HG02798 (cell line): ENCODE measurements around the gene NT5DC4.

Experiments used
- ATAC-seq: cut with Tn5 transposase; IDR thresholded peaks from one replicate; pipeline ENCODE4 v1.9.1; 2021; ENCODE audit warnings: mild to moderate bottlenecking; ENCODE audit not compliant: unreplicated experiment, poor library complexity

Gene NT5DC4

DNA sequence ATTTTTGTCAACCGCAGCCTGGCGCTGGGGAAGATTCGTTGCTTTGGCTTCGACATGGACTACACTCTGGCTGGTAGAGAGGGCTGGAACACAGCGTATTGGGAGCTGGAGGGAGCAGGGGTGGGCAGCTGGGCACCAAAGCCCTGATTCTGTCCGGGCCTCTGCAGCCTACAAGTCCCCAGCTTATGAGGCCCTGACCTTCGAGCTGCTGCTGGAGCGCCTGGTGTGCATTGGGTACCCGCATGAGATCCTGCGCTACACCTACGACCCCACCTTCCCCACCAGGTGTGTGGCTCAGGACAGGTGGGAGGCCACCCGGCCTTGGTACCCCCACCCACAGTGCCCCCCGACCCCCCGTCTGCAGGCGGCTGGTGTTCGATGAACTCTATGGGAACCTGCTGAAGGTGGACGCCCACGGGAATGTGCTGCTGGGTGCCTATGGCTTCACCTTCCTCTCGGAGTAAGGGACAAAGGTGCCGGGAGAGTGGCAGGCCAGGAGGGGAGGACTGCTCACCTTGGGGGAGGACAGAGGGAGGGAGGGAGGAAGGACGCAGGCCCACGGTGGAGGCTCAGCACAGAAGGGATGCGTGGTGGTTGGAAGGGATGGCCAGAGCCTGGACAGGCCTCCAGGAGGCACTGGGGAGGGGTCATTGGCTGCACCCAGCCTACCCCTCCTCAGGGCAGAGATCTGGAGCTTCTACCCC is 1.2 kb downstream of the NT5DC4 start:
- no peak for ATAC-seq

DNA sequence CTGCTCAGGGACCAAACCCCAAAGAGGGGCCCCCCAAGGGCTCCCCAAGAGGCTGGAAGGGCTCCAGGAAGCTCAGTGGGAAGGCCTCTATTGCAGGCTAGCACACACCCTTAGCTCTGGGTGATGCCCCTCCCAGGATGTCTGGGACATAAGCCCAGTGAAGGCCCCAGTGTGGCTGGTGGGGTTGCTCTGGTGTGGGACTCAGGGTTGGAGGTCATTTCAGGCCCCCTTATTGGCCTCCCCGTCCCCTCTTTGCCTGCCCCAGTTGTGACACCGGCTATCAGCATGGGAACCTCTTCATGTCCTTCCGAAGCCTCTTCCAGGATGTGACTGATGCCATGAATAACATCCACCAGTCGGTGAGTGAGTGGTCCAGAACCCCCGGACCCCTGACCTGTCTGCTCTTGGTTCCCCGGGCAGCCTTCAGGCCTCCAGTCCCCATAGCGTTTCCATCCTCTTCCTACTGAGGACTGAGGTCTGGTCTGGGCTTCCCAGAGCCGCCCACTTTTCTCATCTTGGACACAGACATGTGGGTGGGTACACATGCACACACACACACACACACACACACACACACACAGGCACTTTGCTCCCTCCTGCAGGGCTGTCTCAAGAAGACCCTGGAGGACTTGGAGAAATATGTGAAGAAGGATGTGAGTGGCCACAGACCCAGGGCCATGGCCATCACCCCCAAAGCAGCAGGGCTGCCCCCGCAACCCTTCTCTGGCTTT is 2.2 kb downstream of the NT5DC4 start:
- ATAC-seq, result no peak

DNA sequence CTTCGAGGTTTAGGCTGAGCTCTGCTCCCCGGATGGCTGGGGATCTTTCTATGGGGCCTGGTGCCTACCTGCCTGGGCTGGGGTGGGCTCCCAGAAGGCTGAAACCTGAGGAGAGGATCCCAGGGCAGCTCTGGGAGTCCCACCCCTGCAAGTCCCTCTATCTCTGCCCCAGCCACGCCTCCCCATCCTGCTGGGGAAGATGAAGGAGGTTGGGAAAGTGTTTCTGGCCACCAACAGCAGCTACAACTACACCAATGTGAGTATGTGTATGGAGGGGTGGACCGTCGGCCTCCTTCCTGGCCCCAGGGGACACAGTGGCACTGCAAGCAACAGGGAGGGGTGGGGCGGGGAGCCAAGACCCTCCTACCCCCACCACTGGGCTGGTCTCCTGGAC is 2.7 kb downstream of the NT5DC4 start:
- no peak for ATAC-seq

DNA sequence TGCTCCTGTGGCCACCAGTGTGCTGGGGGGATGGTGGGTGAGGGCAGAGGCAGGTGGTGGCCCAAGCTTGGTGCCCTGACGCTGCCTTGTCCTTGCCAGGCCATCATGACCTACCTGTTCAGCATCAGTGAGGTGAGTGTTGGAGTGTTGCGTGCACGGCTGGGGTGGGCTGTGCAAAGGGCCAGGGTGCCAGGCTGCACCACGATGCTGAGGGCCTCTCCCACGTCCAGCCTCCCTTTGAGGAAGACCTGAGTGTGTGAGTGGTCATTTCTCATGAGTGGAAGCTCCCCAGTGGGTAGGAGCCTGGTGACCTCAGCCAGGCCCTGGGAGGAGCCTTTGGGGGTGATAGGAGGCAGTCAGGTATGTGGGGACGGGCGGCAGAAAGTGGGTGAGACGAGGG is 3.2 kb downstream of the NT5DC4 start:
- no peak for ATAC-seq

DNA sequence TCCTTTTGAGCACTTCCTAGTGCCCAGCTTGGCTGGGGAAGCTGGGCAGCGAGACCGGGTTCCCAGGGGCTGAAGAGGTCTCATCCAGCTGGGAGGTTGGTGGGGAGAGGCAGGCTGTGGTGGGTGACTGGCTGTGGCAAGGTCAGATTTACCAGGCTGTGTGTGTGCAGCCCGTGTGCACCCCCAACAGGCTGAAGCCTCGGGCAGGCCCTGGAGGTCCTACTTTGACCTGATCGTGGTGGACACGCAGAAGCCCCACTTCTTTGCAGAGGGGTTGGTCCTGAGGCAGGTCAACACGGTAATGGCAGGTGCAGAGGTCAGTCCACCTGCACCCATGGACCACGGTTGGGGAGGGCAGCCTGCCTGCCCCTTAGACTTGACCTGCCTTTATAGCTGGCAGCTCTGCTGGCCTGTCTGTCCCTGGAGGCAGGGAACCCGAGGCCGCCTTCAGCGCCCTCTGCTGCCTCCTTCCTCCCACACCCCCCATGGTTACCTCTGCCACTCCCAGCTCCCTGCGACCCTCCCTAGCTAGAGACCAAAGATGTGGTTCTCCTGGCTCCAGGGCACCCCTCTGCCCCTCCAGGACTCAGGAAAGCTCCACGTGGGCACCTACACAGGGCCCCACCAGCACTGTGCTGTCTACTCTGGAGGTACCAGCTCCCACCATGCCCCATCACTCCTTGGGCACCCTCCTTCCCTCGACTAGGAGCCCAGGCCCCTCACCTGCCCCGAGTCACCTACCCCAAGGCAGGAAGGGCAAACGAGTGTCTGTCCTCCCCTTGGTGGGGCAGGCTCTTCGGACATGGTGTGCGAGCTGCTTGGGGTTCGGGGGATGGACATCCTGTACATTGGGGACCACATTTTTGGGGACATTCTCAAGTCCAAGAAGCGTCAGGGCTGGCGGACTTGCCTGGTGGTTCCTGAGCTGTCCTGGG is 4.0 kb downstream of the NT5DC4 start:
- ATAC-seq, result no peak

DNA sequence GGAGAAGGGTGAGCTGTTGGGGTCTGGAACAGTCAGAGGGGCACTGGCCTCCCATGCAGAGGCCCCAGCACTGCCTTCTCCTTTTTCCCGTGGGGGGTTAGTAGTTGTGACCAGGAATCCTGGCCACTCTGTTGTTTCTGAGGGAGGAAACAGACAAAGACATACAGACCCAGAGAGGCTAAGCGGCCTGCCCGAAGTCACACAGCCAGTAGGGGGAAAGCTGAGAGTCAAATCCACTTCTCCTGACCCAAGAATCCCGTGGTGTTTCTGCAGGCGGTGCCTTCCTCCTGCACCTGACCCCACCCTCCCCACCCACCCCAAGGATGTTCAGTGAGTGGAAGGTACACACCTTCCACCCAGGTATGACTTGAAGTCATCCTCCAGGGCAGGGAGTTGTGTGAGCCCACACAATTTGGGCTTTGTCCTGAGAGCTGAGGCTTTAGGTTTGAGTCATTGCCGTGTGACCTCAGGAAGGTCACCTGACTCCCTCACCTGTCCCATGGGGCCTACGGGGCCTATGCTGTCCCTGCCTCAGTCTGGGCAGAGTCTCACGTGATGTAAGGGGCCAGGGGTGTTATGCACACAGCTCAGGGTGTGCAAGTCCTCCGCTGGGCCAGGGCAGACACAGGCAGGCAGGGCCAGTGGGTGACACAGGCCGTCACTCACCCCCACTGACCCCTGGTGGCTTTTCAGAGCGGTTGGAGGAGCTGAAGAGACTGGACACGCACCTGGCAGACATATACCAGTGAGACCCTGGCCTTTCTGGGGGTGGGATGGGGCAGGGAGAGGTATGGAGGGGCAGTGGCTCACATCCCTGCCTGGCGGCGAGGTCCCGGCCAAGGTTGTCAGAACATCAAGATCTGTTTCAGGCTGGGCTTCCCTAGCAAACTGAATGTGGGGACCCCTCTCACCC is 5.0 kb downstream of the NT5DC4 start:
- peak; percentile 52 for ATAC-seq

DNA sequence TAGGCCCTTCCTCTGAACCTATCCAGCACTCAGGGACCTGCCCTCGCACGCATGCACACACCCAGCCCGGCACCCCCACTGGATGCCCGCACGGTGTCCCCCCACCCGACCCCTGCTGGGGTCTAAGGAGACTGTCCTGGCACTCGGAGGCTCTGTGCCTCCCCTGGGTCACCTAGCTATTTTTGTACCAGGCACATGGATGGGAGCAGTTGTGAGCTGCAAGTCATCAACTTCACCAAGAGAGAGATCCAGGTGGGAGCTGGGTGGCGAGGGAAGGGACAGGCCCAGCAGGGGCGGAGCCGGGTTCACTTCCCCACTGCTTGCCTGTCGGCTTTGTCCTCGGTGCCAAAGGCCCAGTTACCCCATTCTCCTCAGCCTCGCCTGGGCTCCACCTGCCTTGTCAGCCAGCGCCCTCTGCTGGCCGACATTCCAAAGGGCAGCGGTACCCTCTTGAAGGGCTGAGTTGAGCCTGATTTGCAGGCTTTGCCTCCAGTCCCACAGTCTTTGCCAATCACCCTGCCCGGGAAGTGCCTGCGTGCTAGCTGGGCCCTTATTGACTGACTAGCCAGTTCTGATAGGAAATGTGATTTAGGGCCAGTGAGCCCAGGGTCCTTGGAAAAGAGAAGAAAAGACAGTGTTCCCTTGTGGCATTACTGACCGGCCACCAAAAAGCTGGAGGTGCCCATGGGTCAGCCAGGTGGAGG is 5.8 kb downstream of the NT5DC4 start:
- ATAC-seq, result peak; percentile 86

DNA sequence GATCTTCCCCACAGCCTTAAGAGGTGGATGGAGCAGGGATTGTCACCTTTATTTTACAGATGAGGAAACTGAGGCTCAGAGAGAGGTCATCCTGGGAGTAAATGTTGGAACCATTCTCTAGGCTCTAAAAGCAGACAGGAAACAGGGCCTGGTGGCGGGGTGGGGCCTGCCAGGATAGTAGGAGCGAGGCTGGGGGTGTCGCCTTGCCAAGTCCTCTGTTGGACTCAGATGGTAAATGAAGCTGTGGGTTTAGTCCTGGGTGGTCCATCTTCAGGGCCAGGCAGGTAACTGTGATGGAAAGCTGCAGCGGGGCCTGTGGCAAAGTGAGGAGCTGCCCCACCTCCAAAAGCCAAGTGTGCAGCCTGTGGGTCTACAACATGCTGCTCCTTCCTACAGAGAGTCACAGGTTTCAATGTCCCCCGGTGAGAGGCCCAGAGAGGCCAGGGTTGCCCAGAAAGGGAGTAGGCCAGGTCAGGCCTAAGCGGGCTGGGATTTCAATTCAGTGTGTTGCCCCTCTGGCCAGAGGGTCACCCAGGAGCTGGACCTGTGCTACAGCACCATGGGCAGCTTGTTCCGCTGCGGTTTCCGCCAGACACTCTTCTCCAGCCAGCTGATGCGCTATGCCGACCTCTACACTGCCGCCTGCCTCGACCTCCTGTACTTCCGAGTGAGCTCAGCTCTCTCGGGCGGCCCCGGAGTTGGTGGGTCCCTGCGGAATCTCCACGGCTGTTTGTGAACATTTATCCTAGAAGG is 6.6 kb downstream of the NT5DC4 start:
- ATAC-seq, result no peak

DNA sequence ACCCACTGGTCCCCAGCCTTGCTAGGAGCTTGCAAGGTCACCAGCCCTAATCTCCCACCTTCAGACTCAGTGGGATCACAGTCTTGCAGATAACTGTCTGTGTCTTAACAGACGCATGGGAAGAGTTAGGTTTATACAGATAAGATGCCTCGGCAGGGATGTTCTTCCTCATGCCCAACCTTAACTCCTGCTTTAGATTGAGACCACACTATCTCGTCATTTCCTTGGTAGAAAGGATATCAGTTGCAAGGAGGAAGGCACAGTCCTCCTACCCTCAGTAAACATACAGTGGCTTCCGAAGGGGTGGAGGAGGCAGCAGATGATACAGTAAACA is 7.2 kb downstream of the NT5DC4 start:
- ATAC-seq, result no peak

DNA sequence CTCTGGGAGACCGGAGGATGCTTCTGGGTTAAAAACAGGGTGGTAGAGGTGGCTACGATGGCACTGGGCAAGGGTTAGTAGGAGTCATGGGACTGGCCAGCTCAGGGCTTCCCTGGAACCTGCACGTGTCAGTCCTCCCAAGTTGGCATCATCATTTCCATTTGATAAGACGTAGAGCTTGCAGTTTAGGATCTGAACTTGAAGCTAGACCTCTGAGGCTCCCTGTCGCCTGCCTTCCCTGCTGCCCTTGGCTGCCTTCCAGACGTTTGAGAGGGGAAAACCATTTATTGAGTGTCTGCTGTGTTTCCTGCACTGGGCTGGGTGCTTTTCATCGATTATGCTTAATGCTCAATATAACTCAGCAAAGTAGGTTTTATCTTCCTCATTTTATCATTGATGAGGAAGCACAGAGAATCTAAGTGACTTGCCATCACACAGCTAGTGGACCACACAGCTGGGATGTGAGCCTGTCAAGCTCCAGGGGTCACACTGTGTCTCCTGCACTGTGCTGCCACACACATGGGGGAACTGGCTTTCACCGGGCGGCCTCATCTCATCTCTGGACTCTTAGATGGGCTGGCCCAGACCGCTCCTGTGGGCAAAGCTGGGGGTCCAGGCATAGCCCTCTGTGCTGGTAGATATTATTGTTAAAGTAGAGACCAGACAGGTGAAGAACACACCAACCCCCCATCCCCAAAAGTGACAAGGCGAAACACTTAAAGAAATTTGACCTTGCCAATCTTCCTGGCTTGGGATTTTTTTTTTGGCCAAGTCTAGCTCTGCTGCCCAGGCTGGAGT is 7.8 kb downstream of the NT5DC4 start:
- ATAC-seq, result no peak

DNA sequence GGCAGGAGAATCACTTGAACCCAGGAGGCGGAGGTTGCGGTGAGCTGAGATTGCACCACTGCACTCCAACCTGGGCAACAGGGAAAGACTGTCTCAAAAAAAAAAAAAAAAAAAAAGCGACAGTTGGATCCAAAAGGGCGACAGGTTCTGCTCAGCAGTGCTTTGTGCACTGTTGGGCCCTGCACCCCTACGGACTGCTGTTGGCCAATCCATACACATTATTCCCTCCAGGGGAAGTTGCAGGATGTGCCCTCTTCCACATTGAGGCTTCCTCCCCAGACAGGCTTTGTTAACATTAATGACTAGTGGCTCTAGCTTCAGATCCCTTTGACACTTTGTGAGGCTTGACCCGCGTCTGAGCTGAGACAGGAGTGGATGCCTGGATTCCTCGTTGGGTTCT is 9.4 kb downstream of the NT5DC4 start:
- ATAC-seq, result no peak

DNA sequence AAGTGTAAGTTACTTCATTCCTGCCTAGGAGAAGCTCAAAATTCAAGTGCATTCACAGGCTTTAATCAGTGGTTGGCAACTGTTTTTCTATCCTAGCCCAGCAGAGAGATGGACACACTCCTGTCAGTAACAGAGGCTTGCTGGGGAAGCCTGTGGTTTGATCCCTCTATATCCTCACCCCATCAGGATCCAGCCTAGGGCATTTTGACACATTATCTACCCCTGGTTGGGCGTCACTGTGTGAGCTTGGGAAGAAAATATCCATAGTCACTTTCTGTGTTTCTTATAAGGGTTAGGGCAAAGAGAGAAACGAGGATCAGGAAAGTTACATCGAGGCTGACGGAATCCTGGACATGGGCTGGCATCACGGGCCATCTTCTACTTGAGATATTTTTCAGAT is 10.0 kb downstream of the NT5DC4 start:
- no peak for ATAC-seq

DNA sequence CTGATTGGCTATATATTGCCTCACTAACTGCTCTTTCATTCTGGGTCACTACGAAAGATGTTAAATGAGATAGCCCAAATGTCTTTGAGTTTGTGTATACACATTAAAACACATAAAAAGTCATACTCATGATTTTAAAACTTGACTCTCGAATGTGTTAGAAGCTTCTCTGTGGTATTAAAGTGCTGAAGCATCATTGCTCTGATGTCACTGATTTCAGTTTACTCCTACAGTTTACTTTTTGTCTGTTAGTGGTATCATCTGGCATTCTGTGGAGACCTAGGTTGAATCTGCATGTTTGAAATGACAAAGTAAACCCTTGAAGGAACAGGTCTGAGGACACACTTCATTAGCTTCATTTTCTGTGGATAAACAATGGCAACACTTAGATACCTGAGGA is 10.7 kb downstream of the NT5DC4 start:
- no peak for ATAC-seq

DNA sequence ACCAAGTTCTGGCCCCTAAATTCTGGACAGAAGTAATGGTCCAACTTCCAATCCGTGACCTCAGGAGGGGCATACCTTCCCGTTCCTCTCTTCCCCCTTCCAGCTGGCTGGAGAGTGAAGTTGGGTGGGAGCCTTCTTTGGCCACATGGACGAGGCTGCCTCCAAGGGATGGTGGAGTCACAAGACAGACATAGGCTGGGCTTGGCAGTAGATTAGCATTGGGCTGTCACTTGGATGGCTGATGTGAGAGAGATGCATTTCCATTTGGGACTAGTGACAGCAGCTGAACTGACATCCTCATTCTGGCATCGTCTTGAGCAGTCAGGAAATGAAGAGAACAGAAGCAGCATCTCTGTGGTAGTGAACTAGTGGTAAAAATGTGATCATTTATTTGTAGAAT is 12.6 kb downstream of the NT5DC4 start:
- no peak for ATAC-seq

DNA sequence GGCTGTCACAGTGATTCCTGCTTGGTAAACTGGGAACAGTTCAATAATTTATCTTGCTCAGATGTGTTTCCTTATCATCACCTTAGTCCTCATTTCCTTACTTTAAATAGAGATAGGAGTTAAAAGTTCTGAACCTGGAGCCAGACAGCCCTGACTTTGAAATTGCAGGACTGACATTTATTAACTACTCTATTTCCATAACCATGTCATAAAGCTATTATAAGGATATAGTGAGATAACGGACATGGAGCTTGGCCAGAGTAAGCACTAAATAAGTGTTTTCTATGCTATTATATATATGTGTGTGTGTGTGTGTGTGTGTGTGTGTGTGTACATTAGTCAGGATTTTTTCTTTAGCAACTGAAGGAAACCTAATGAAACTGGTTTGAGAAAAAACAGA is 13.1 kb downstream of the NT5DC4 start:
- no peak for ATAC-seq

DNA sequence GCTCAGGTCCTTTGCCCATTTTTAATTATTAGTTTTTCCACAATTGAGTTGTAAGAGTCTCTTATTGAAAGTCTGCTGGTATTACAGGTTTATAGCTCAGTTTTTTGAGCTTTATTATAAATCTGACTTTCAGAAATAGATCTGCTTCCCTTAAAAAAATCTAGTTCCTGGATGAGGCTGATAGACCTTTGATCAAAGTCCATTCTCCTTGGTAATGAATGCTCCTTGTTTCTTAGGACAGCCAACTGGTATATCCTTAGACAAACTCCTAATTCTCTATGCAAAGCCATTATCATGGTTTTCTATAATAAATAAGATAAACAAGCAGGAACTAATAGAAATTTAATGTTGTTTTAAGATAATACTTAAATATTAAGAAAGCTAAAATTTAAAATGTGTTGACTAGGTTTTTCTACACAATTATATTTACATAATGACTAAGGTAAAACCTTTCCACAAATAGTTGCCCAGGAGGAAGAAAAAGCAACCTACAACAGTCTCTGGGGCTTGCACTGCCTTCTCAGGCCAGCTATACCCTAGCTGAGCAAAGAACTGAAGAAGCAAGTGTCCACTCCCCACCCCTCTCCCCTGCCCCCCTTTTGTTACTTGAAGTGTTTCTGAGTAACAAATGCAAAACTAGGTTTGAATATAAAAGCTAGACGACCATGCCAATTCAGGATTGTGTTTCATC is 16.9 kb downstream of the NT5DC4 start:
- no peak for ATAC-seq

DNA sequence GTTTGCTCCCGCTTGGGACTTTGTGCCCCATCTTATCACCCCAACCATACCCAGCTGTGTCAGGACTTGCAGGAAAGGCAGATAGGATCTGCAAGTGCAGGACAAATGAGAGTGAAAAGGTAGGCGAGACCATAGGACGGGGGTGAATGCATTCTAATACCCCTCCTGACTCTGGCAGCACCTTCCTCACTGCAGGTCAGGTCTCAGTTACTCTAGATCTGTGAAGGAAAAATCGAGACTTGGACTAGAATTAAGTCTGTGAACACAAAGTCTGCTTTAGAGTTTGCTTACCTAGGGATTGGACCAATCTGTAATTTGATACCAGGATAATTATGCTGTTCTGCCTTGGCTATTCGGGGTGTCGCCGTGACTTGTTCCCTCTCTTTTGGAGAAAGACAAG is 19.7 kb downstream of the NT5DC4 start:
- no peak for ATAC-seq
